Measurements from ENCODE around the gene NAV3.

NAV3 gene

GRCh38 chr12:77830583-77831351, at the start of gene NAV3:
NAV3 (plus strand) TSS chr12:77830894; CDS start chr12:77831462, 568 bp downstream.
- no peak for DNase-seq

GRCh38 chr12:77782034-77782433, 48.7 kb upstream of the NAV3 start:
- DNase-seq = no peak

GRCh38 chr12:77782766-77783165, 47.9 kb upstream of the NAV3 start:
- DNase-seq = no peak

- DNase-seq = no peak
These were observed 45.5 kb upstream of the NAV3 start for GRCh38 chr12:77785211-77785610.

GRCh38 chr12:77786675-77787074, 44.0 kb upstream of the NAV3 start:
- DNase-seq = no peak

- DNase-seq = no peak
These were observed 42.2 kb upstream of the NAV3 start for GRCh38 chr12:77788231-77789168.

- DNase-seq = no peak
These were observed 35.0 kb upstream of the NAV3 start for GRCh38 chr12:77795699-77796098.

- DNase-seq = no peak
These were observed 33.9 kb upstream of the NAV3 start for GRCh38 chr12:77796775-77797174.

GRCh38 chr12:77800501-77800900, 30.2 kb upstream of the NAV3 start:
- no peak for DNase-seq

GRCh38 chr12:77808534-77808933, 22.2 kb upstream of the NAV3 start:
- DNase-seq = no peak

GRCh38 chr12:77813558-77813957, 17.1 kb upstream of the NAV3 start:
- no peak for DNase-seq

GRCh38 chr12:77814386-77814785, 16.3 kb upstream of the NAV3 start:
- no peak for DNase-seq

GRCh38 chr12:77816196-77816595, 14.5 kb upstream of the NAV3 start:
- DNase-seq = no peak

GRCh38 chr12:77817276-77817675, 13.4 kb upstream of the NAV3 start:
- no peak for DNase-seq

GRCh38 chr12:77818351-77818750, 12.3 kb upstream of the NAV3 start:
- DNase-seq = no peak

GRCh38 chr12:77821699-77822203, 8.9 kb upstream of the NAV3 start:
- no peak for DNase-seq

GRCh38 chr12:77833329-77833728, 2.6 kb downstream of the NAV3 start:
- DNase-seq = no peak

GRCh38 chr12:77834618-77835017, 3.9 kb downstream of the NAV3 start:
- DNase-seq = no peak

GRCh38 chr12:77835969-77836368, 5.3 kb downstream of the NAV3 start:
- no peak for DNase-seq

GRCh38 chr12:77837876-77838291, 7.2 kb downstream of the NAV3 start:
- DNase-seq = no peak

- DNase-seq = no peak
These were observed 10.8 kb downstream of the NAV3 start for GRCh38 chr12:77841521-77841920.

- DNase-seq = no peak
These were observed 11.7 kb downstream of the NAV3 start for GRCh38 chr12:77842430-77842829.

- no peak for DNase-seq
These were observed 15.1 kb downstream of the NAV3 start for GRCh38 chr12:77845831-77846230.

- no peak for DNase-seq
These were observed 16.4 kb downstream of the NAV3 start for GRCh38 chr12:77847060-77847541.

Measured in CD4-positive, alpha-beta T cell treated with Interleukin-4 for 1 hour (primary cell).